GM12864 (cell line): ENCODE results near the gene ATIC.

Experiments
- DNase-seq: peaks from one replicate; pipeline ENCODE4 v3.0.0-alpha.2; 2011; ENCODE audit warnings: low read depth
- H3K4me3 ChIP-seq: 2 replicates; pipeline ENCODE4 v1.5.1; 2011; ENCODE audit warnings: mild to moderate bottlenecking, low read depth, low read length, control low read depth
- CTCF ChIP-seq: IDR thresholded peaks from 2 replicates; pipeline ENCODE4 v1.5.1; 2011; ENCODE audit warnings: low read depth, mild to moderate bottlenecking, moderate library complexity, low read length, control low read depth, inconsistent platforms; ENCODE audit errors: missing control alignments

ATIC gene

DNA sequence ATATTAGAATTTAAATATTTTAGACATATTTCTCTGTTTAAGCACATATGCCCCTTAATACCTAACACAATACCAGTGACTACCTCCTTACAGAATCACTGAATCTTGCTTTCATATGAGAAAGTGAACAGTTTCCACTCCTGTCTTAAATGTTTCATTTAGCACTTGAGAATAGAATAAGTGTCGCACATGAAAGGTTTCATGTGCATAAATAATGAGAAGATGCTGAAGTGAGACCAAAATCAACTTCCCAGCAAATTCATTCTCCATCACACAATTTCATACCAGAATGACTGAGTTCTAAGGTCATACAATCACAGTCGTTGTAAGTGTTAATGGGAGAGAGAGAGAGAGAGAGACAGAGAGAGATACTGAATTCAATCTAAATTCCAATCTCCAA is 51.2 kb downstream of the ATIC start:
- no peak for DNase-seq
- no peak overlapping the region for H3K4me3 ChIP-seq
- TF ChIP-seq CTCF = no peak

- no peak overlapping the region for H3K4me3 ChIP-seq
- TF ChIP-seq CTCF = no peak
- DNase-seq = no peak
Observed at GRCh38 chr2:215363461-215364156, 51.8 kb downstream of the ATIC start.

DNA sequence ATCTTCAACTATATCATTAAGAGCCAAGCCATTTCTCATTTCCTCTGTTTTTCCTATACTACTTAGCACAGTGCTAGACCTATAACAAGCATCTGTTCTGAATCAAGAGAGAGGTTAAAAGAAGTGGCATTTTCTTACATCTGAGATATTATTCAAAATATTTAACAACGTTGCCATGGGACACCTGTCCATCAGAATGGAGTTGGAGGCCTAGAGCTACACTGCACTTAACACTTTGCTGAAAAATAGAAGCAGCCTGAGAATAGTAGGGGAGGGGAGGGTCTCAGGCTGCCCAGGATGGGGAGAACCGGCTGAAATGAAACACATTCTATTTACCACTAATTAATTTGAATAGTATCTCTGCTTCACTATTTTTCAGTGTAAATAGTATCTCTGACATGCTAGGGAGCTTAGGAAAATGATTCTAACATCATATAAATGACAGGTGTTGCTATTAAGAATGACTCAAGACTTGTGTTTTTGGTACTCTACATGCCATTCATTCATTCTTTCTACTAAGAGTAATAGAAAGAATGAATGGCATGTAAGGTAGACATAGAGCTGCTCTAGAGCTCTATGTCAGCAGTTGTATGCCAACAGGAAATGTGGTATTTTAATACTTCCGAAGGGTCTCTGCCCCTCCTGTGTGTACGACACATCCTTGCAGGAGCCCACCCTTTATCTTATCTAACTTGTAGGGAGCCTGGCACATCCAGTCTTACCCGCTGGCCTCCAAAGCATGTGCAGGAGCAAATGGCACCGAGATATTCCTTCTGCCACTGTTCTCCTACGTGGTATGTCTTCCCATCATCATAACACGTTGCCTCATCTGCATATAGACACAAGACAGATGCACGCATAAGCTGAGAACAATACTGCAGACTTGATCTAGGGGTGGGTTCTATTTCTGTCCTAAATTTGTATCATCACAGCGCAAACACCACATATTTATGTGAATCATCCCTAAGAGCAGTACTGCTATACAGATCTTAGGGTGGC is 52.6 kb downstream of the ATIC start:
- no peak for TF ChIP-seq CTCF
- H3K4me3 ChIP-seq = no peak overlapping the region
- DNase-seq = no peak

- DNase-seq = no peak
- no peak for TF ChIP-seq CTCF
- H3K4me3 ChIP-seq = no peak overlapping the region
Observed at GRCh38 chr2:215365184-215365658, 53.4 kb downstream of the ATIC start.

- no peak overlapping the region for H3K4me3 ChIP-seq
- no peak for DNase-seq
- no peak for TF ChIP-seq CTCF
Observed at GRCh38 chr2:215366440-215367032, 54.7 kb downstream of the ATIC start.

DNA sequence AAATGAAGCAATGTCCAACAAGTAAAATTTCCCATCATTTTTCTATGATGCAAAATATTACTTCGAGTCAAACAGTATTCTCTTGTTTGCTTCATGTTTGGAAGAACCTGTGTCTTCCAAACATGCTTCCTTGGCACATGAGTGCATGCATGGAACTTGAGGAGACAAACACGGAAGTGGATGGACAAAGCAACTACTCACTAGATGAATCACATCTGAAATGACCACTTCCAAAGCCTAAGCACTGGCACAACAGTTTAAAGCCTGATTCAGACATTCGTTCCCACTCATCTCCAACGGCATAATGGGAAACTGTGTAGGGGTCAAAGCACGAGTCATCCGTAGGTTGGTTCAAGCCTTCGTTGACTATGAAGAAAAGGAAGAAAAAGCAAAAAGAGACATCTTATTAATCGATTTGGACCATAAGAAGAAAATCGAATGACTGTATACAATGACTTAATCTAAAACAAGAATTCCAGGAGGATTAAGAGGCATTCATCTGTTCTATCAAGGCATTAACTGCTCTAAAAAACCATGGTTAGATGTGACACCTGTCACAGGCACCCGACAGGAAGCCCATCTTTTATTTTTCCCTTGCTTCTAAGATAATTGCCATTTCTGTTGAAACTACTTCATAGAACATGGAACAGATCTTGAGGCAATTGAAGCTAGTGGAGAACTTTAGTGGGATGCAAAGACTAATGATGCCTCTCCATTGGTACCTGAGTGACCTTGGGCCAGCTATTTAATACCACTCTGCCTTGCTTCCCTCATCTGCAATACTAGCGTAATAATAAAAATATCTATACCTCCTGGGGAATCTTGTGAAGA is 56.0 kb downstream of the ATIC start:
- no peak for TF ChIP-seq CTCF
- no peak overlapping the region for H3K4me3 ChIP-seq
- DNase-seq = no peak
